Ovary (tissue), 9 donors: ENCODE measurements around the gene SORCS2. TPM values are rescaled to one million over a fixed set of nuclear protein-coding genes. Genes with fewer than 3 reads are reported as not detected.

Experiments
- DNase-seq, 5 donors: peaks; one replicate each; pipeline ENCODE4 v3.0.0-alpha.2; 2019 to 2020
- H3K27ac ChIP-seq, 2 donors: fragments of 200-600 bp; one replicate each; pipeline versions ENCODE4 v1.5.1 to v1.8.0; 2019 to 2022
- H3K27me3 ChIP-seq: fragments of 200-600 bp; one replicate; pipeline ENCODE4 v1.8.0; 2022
- H3K36me3 ChIP-seq: fragments of 200-600 bp; sonication (generic); one replicate; pipeline ENCODE4 v1.5.1; 2019
- H3K4me1 ChIP-seq: one replicate; pipeline ENCODE4 v1.8.1; 2013; ENCODE audit warnings: mild to moderate bottlenecking, moderate library complexity; ENCODE audit not compliant: insufficient read depth
- H3K4me3 ChIP-seq: fragments of 200-600 bp; sonication (generic); one replicate; pipeline ENCODE4 v1.5.1; 2017
- H3K9me3 ChIP-seq, 2 donors: fragments of 200-600 bp in 1 of 2; sonication (generic) in 1 of 2; one replicate each; pipeline versions ENCODE4 v1.5.1 to v1.8.1; 2013 to 2019; ENCODE audit warnings: mild to moderate bottlenecking in 1 of 2, moderate library complexity in 1 of 2
- CTCF ChIP-seq, 3 donors: fragments of 450-650 bp in 2 of 3; fragments of 200-600 bp in 1 of 3; IDR thresholded peaks; one replicate each; pipeline versions ENCODE4 v1.5.1 to v1.8.0; 2016 to 2022; ENCODE audit warnings: antibody characterized with exemption in 3 of 3, mild to moderate bottlenecking in 1 of 3
- EP300 ChIP-seq: sonication (generic); formaldehyde crosslinking; IDR thresholded peaks from one replicate; pipeline ENCODE4 v1.6.1; 2017; ENCODE audit warnings: antibody characterized with exemption
- POLR2A ChIP-seq: fragments of 450-650 bp; IDR thresholded peaks from one replicate; pipeline ENCODE4 v1.6.1; 2017; ENCODE audit warnings: antibody characterized with exemption, mild to moderate bottlenecking, moderate library complexity
- WGBS, 3 donors: extraction: QIAGEN DNeasy Blood & Tissue Kit in 1 of 3; methylation state at CpG; one replicate each; pipeline versions ENCODE4 v1.1.5 to v1.1.7; 2013 to 2017; 5-methylcytosine and 5-hydroxymethylcytosine counted together
- intact Hi-C, 4 donors: fragments of 100-400 bp; cut with DNase I; formaldehyde crosslinking; loops; one replicate each; pipeline versions ENCODE4 v1.11.0 to v1.15.1; 2022 to 2023
- polyA plus RNA-seq, 2 donors: library from polyadenylated mRNA; stranded (reverse); fragments of 200-250 nt in 1 of 2; fragments of 350-450 nt in 1 of 2; fragmentation: Illumina TruSeq in 1 of 2; extraction: RNeasy Lipid Tissue Mini Kit (QIAGEN cat#74804) in 1 of 2; gene quantifications; one replicate each; pipeline ENCODE4 v1.2.3, GENCODE V29; 2013 to 2014
- total RNA-seq, 7 donors: library from RNA; depleted of rRNA in 2 of 7; stranded (reverse); fragments of >200 nt in 2 of 7; fragmentation: NEBNext Ultra II Directional in 3 of 7; extraction: Animal tissue kit (Norgen Biotek cat#: 25700) in 3 of 7; gene quantifications; one replicate each; pipeline versions ENCODE4 v1.1.0 to v1.2.4, GENCODE V29; 2016 to 2023
- donor health status: DM: no; HTN: no; CAD: no; lungs with moderate emphysema.
- donor health status: DM: no; HTN: no; CAD: no.
- donor health status: Bipolar disorder and iron deficiency.
- donor health status: DM: yes; HTN: yes; CAD: no.
- donor health status: DM: no; HTN: no; CAD: no.
- donor health status: DM: yes; HTN: yes; CAD: no.

Gene SORCS2
- total and polyA plus RNA-seq, 9 donors: 0.60 to 23.9 (median 7.1) TPM

- H3K4me1 ChIP-seq: peaks cover 54% of the 10 kb centered on the region
- H3K4me3 ChIP-seq: no peak overlapping the region
- H3K36me3 ChIP-seq: no peaks in the 10 kb centered on the region
- intact Hi-C loops: loop anchor here in 1 of 4 donors (5.0 kb wide), 1 partner anchor 190 kb away; no protein-coding TSS in a partner anchor
- DNase-seq: peak in 3 of 5 donors; percentile 40 to 48 (median 45)
- WGBS, 3 donors: 43 to 65% (median 55%) methylated on average over 8 of the region's 8 CpGs
- H3K27ac ChIP-seq: peak overlapping the region; percentile 53 to 74
- no peaks in the 10 kb centered on the region for H3K9me3 ChIP-seq
- no peaks in the 10 kb centered on the region for H3K27me3 ChIP-seq
- TF ChIP-seq POLR2A: no peak
- no peak for TF ChIP-seq CTCF (IDR thresholded peaks at IDR 0.05)
- no peak for TF ChIP-seq EP300
Observed at GRCh38 chr4:7652006-7652405, 459.7 kb downstream of the SORCS2 start.

GRCh38 chr4:7652451-7652881, 460.1 kb downstream of the SORCS2 start:
- peak in 4 of 5 donors; percentile 38 to 54 (median 42) for DNase-seq
- WGBS, 3 donors: 45 to 59% (median 48%) methylated on average over 8 of the region's 8 CpGs
- H3K4me1 ChIP-seq: peaks cover 54% of the 10 kb centered on the region
- H3K27me3 ChIP-seq: no peaks in the 10 kb centered on the region
- intact Hi-C loops: loop anchor here in 1 of 4 donors (5.0 kb wide), 1 partner anchor 190 kb away; no protein-coding TSS in a partner anchor
- no peak overlapping the region for H3K4me3 ChIP-seq
- peak overlapping the region; percentile 53 to 74 for H3K27ac ChIP-seq
- TF ChIP-seq POLR2A (no peak), EP300 (no peak), CTCF (IDR thresholded peaks at IDR 0.05) (no peak)
- no peaks in the 10 kb centered on the region for H3K36me3 ChIP-seq
- no peaks in the 10 kb centered on the region for H3K9me3 ChIP-seq

GRCh38 chr4:7652906-7653305, 460.6 kb downstream of the SORCS2 start:
- Histone ChIP-seq H3K4me1 (peaks cover 52% of the 10 kb centered on the region), H3K4me3 (no peak overlapping the region), H3K36me3 (no peaks in the 10 kb centered on the region), H3K27me3 (no peaks in the 10 kb centered on the region), H3K9me3 (no peaks in the 10 kb centered on the region), H3K27ac (peak overlapping the region in 1 of 2 donors; percentile 74)
- peak in 3 of 5 donors; percentile 25 to 48 (median 37) for DNase-seq
- TF ChIP-seq EP300 (no peak), POLR2A (no peak), CTCF (IDR thresholded peaks at IDR 0.05) (no peak)
- intact Hi-C loops: loop anchor here in 1 of 4 donors (5.0 kb wide), 1 partner anchor 191 kb away; no protein-coding TSS in a partner anchor
- WGBS, 3 donors: 65 to 84% (median 76%) methylated on average over 3 of the region's 3 CpGs

GRCh38 chr4:7653510-7654369, 461.4 kb downstream of the SORCS2 start:
- WGBS, 3 donors: 79 to 82% (median 80%) methylated on average over 23 of the region's 23 CpGs
- peak overlapping the region in 1 of 2 donors; percentile 38 for H3K27ac ChIP-seq
- intact Hi-C loops: loop anchor here in 1 of 4 donors (5.0 kb wide), 1 partner anchor 191 kb away; no protein-coding TSS in a partner anchor

More at GRCh38 chr4:7653510-7654369, 461.4 kb downstream of the SORCS2 start:
- no peaks in the 10 kb centered on the region for H3K36me3 ChIP-seq
- TF ChIP-seq CTCF (IDR thresholded peaks at IDR 0.05) (no peak), POLR2A (no peak), EP300 (no peak)
- H3K27me3 ChIP-seq: no peaks in the 10 kb centered on the region
- H3K4me1 ChIP-seq: peaks cover 48% of the 10 kb centered on the region
- no peak overlapping the region for H3K4me3 ChIP-seq
- no peaks in the 10 kb centered on the region for H3K9me3 ChIP-seq
- peak; percentile 46 to 65 (median 50) for DNase-seq
